Mucosa of gallbladder (tissue), 1 donor: ENCODE results near the gene TIMP1. TPM values are rescaled to one million over a fixed set of nuclear protein-coding genes. Genes with fewer than 3 reads are reported as not detected.

ENCODE experiments used
- DNase-seq: peaks from one replicate; pipeline ENCODE4 v3.0.0-alpha.2; 2020; ENCODE audit warnings: low spot score
- total RNA-seq: library from RNA; stranded (reverse); gene quantifications from one replicate; pipeline ENCODE4 v1.2.1, GENCODE V29; 2021
- donor health status: DM: no; HTN: no; CAD: no.

Gene TIMP1
- 574 TPM for total RNA-seq

GRCh38 chrX:47581731-47582647, at the start of gene TIMP1:
TIMP1 (plus strand) TSS chrX:47582436; CDS start chrX:47583416, 980 bp downstream.
- peak; percentile 86 for DNase-seq

- no peak for DNase-seq
Observed at GRCh38 chrX:47539860-47540259, 42.4 kb upstream of the TIMP1 start.

GRCh38 chrX:47540754-47541538, 41.3 kb upstream of the TIMP1 start:
- DNase-seq, result peak; percentile 81

- no peak for DNase-seq
Observed at GRCh38 chrX:47543496-47543895, 38.7 kb upstream of the TIMP1 start.

GRCh38 chrX:47556045-47556623, 26.1 kb upstream of the TIMP1 start:
- peak; percentile 90 for DNase-seq

- no peak for DNase-seq
Observed at GRCh38 chrX:47558436-47558835, 23.8 kb upstream of the TIMP1 start.

GRCh38 chrX:47560179-47560933, 21.9 kb upstream of the TIMP1 start:
- DNase-seq, result no peak

- DNase-seq, result peak; percentile 98
Observed at GRCh38 chrX:47560934-47561658, 21.1 kb upstream of the TIMP1 start, which contains the start of gene ARAF. ARAF (plus strand) TSS chrX:47561205; CDS start chrX:47562968, 1,763 bp downstream.

- no peak for DNase-seq
Observed at GRCh38 chrX:47561659-47562151, 20.5 kb upstream of the TIMP1 start.

- DNase-seq, result no peak
Observed at GRCh38 chrX:47562615-47563243, 19.5 kb upstream of the TIMP1 start.

GRCh38 chrX:47563801-47564315, 18.4 kb upstream of the TIMP1 start:
- no peak for DNase-seq

GRCh38 chrX:47564438-47565085, 17.7 kb upstream of the TIMP1 start:
- no peak for DNase-seq

- no peak for DNase-seq
Observed at GRCh38 chrX:47566841-47567240, 15.4 kb upstream of the TIMP1 start.

- no peak for DNase-seq
Observed at GRCh38 chrX:47568656-47569295, 13.5 kb upstream of the TIMP1 start.

- no peak for DNase-seq
Observed at GRCh38 chrX:47570794-47571193, 11.4 kb upstream of the TIMP1 start.

GRCh38 chrX:47571215-47571614, 11.0 kb upstream of the TIMP1 start:
- no peak for DNase-seq

- no peak for DNase-seq
Observed at GRCh38 chrX:47571896-47572295, 10.3 kb upstream of the TIMP1 start.

GRCh38 chrX:47572773-47573340, 9.4 kb upstream of the TIMP1 start:
- DNase-seq, result no peak
